GM18502 (cell line): ENCODE measurements around the gene WHRN.
A peak's percentile ranks its signal among the peaks of the same experiment; 100 is the strongest.

ENCODE experiments used
- ATAC-seq: cut with Tn5 transposase; IDR thresholded peaks from one replicate; pipeline ENCODE4 v1.9.1; 2021; ENCODE audit warnings: mild to moderate bottlenecking; ENCODE audit not compliant: unreplicated experiment, poor library complexity

Gene WHRN

GRCh38 chr9:114405294-114406034 lies 99.8 kb downstream of the WHRN start:
- peak; percentile 93 for ATAC-seq

- ATAC-seq, result no peak
Measured at GRCh38 chr9:114404531-114404930, 100.7 kb downstream of the WHRN start.

GRCh38 chr9:114403153-114403756 lies 102.0 kb downstream of the WHRN start:
- no peak for ATAC-seq

- no peak for ATAC-seq
Measured at GRCh38 chr9:114401344-114401743, 103.9 kb downstream of the WHRN start.

- ATAC-seq, result no peak
Measured at GRCh38 chr9:114400772-114401171, 104.5 kb downstream of the WHRN start.

- ATAC-seq, result no peak
Measured at GRCh38 chr9:114400219-114400618, 105.1 kb downstream of the WHRN start.

GRCh38 chr9:114399381-114399780 lies 105.9 kb downstream of the WHRN start:
- no peak for ATAC-seq

- peak; percentile 80 for ATAC-seq
Measured at GRCh38 chr9:114397848-114398605, 107.2 kb downstream of the WHRN start.

GRCh38 chr9:114397219-114397847 lies 107.9 kb downstream of the WHRN start:
- ATAC-seq, result no peak

GRCh38 chr9:114396558-114397218 lies 108.6 kb downstream of the WHRN start:
- ATAC-seq, result no peak

- no peak for ATAC-seq
Measured at GRCh38 chr9:114395768-114396167, 109.5 kb downstream of the WHRN start.

- ATAC-seq, result no peak
Measured at GRCh38 chr9:114395334-114395617, 110.0 kb downstream of the WHRN start.

- ATAC-seq, result no peak
Measured at GRCh38 chr9:114394523-114395333, 110.5 kb downstream of the WHRN start.

- no peak for ATAC-seq
Measured at GRCh38 chr9:114392749-114393112, 112.5 kb downstream of the WHRN start.

GRCh38 chr9:114390952-114391351 lies 114.3 kb downstream of the WHRN start:
- no peak for ATAC-seq

- no peak for ATAC-seq
Measured at GRCh38 chr9:114389612-114390368, 115.5 kb downstream of the WHRN start.

GRCh38 chr9:114388764-114389375 lies 116.4 kb downstream of the WHRN start:
- ATAC-seq, result no peak

GRCh38 chr9:114388357-114388682 lies 117.0 kb downstream of the WHRN start:
- ATAC-seq, result no peak
